Central memory CD8-positive, alpha-beta T cell (primary cell): ENCODE results near the gene RAB38.

Source experiments
- ATAC-seq: fragments of 150-1000 bp; cut with Tn5 transposase; replicated peaks from 2 replicates; pipeline ENCODE4 v1.10.0; 2022; ENCODE audit warnings: mild to moderate bottlenecking, moderate FRiP score, moderate number of reproducible peaks; ENCODE audit not compliant: poor library complexity, severe bottlenecking; ENCODE audit errors: extremely low read depth
- DNase-seq, 2 donors: peaks; one replicate each; pipeline ENCODE4 v3.0.0; 2021; ENCODE audit warnings: low spot score in 2 of 2
- H3K27ac Mint-ChIP-seq: one replicate; pipeline ENCODE4 v1.8.0; 2022; ENCODE audit warnings: low read depth, mild to moderate bottlenecking, moderate library complexity, mixed read lengths
- H3K27me3 Mint-ChIP-seq: one replicate; pipeline ENCODE4 v1.8.0; 2022; ENCODE audit warnings: mixed read lengths
- H3K36me3 Mint-ChIP-seq: one replicate; pipeline ENCODE4 v1.8.0; 2022; ENCODE audit warnings: mild to moderate bottlenecking, moderate library complexity, mixed read lengths; ENCODE audit not compliant: insufficient read depth
- H3K4me1 Mint-ChIP-seq: one replicate; pipeline ENCODE4 v1.8.0; 2022; ENCODE audit warnings: mixed read lengths
- H3K4me3 Mint-ChIP-seq: one replicate; pipeline ENCODE4 v1.8.0; 2022; ENCODE audit warnings: mild to moderate bottlenecking, moderate library complexity, mixed read lengths
- H3K9me3 Mint-ChIP-seq: one replicate; pipeline ENCODE4 v1.8.0; 2022; ENCODE audit warnings: mixed read lengths

The RAB38 gene

DNA sequence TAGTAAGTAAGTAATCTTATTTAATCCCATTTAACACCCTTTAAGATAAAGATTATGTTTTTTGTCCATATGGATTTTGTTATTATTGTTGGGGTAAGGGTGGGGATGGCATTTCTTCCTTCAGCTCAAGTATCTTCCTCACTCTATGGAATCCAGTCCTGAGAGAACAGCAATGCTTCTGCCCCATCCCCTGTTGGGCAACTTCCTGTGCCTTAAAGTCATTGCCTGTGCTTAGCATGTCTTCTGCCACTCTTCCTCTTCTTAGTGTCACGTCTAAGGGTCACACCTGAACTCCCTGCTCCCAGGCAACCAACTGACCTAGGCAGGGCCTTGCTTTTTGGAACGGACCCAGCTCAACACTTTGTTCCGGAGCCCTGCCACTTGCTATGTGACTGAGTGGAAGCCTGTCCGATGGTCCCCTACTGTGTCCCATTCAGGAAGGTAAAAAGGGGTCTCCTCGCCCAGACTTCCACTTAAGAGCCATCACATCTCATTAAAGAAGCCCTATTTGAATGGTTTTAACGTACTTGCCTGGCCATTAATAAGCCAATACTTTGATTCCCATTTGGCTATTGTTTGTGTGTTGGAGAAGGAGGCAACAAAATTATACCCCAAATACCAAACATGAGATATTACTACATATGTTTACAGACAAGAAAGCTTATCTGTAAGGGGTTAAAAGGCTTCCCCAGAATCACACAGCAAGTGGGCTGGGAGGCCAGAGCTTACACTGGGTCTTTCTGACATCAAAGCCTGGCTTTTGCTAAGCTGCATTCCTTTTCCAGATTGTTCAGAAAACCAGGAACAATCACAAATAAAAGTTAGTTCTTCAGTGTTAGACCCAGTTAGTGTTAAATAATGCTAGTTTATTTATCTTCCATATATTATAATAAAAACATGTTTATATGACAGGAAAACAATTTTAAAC lies 59.2 kb downstream of the RAB38 start:
- Mint-ChIP-seq H3K27ac (no peak overlapping the region), H3K9me3 (no peaks in the 10 kb centered on the region), H3K36me3 (no peaks in the 10 kb centered on the region), H3K27me3 (no peaks in the 10 kb centered on the region), H3K4me3 (no peak overlapping the region), H3K4me1 (no peaks in the 10 kb centered on the region)
- no peak for DNase-seq
- no peak for ATAC-seq

DNA sequence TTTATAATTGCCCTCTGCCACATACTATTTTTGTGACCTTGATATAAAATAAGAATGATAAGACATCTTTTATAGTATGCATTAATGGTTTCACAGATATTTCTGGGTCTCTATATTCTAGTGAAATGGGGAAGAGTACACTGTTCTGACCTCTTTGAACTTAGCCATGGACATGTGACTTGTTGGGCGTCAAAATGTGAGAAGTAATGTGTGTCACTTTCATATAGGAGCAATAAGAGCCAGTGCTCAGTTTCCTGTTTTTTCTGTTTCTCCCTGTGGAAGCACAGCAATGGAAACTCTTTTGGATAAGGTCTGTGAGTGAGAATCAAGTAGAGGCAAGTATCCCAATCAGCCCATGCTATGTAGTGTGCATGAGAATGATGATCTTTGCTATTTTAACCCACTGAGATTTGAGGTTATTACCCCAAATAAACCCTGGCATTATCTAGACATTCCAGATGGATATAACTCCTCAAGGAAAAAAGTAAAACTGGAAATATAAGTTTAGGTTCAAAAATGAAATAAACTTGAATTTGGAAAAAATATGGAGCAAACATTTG lies 60.7 kb downstream of the RAB38 start:
- no peak for ATAC-seq
- Mint-ChIP-seq H3K27me3 (no peaks in the 10 kb centered on the region), H3K27ac (no peak overlapping the region), H3K36me3 (no peaks in the 10 kb centered on the region), H3K4me3 (no peak overlapping the region), H3K4me1 (no peaks in the 10 kb centered on the region), H3K9me3 (no peaks in the 10 kb centered on the region)
- no peak for DNase-seq

DNA sequence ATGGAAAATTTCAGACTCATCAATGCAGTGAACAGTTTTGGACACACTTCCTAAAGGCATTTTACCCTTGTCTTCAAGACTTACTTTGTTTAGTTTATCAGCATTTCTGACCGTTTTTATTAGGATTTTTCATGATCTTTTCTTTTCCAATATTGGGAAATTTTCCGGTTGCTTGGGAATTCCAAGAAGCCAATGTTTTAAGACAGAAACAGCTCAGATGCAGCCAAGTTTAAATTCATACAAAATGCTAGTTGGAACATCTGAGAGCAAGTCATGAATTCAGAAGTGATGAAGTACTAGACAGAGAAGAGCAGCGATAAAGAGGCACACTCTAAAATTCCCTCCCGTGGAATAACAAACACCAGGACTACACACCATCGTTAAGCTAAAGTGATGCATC lies 68.6 kb downstream of the RAB38 start:
- Mint-ChIP-seq H3K4me1 (no peaks in the 10 kb centered on the region), H3K9me3 (peaks cover 6% of the 10 kb centered on the region), H3K36me3 (no peaks in the 10 kb centered on the region), H3K4me3 (no peak overlapping the region), H3K27me3 (no peaks in the 10 kb centered on the region), H3K27ac (no peak overlapping the region)
- ATAC-seq = no peak
- no peak for DNase-seq

DNA sequence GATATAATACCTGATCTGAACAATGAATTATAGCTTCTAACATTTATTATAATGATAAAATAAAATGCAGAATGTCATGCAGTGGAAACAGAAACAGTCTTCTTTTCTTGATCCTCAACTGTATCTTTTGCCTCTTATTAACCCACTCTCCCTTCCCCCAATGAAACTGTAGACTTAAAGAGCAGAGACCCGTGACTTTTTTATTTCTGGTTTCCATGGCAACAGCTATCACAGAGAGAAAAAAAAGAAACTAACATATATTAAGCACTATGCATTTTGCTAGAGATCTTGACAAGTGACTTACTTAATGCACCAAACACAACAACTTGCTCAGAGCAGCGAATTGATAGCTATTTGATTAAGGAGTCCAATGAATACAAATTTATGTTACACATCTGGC lies 69.3 kb downstream of the RAB38 start:
- H3K4me1 Mint-ChIP-seq = no peaks in the 10 kb centered on the region
- H3K27ac Mint-ChIP-seq = no peak overlapping the region
- peaks cover 6% of the 10 kb centered on the region for H3K9me3 Mint-ChIP-seq
- DNase-seq (no peak), ATAC-seq (no peak)
- H3K27me3 Mint-ChIP-seq = no peaks in the 10 kb centered on the region
- no peaks in the 10 kb centered on the region for H3K36me3 Mint-ChIP-seq
- H3K4me3 Mint-ChIP-seq = no peak overlapping the region

- H3K4me3 Mint-ChIP-seq = no peak overlapping the region
- peaks cover 6% of the 10 kb centered on the region for H3K9me3 Mint-ChIP-seq
- no peak overlapping the region for H3K27ac Mint-ChIP-seq
- no peaks in the 10 kb centered on the region for H3K27me3 Mint-ChIP-seq
- no peaks in the 10 kb centered on the region for H3K4me1 Mint-ChIP-seq
- DNase-seq = no peak
- H3K36me3 Mint-ChIP-seq = no peaks in the 10 kb centered on the region
- ATAC-seq = no peak
Measured at GRCh38 chr11:88105526-88105925, 69.7 kb downstream of the RAB38 start.

GRCh38 chr11:88104408-88104807 lies 70.8 kb downstream of the RAB38 start:
- Mint-ChIP-seq H3K36me3 (no peaks in the 10 kb centered on the region), H3K4me3 (no peak overlapping the region), H3K4me1 (no peaks in the 10 kb centered on the region), H3K27ac (no peak overlapping the region), H3K9me3 (peaks cover 6% of the 10 kb centered on the region), H3K27me3 (no peaks in the 10 kb centered on the region)
- DNase-seq (no peak), ATAC-seq (no peak)

GRCh38 chr11:88103337-88104206 lies 71.7 kb downstream of the RAB38 start:
- Mint-ChIP-seq H3K27ac (no peak overlapping the region), H3K9me3 (peaks cover 6% of the 10 kb centered on the region), H3K4me3 (no peak overlapping the region), H3K36me3 (no peaks in the 10 kb centered on the region), H3K4me1 (no peaks in the 10 kb centered on the region), H3K27me3 (no peaks in the 10 kb centered on the region)
- ATAC-seq = peak; percentile 49
- peak in 1 of 2 donors; percentile 17 for DNase-seq

- Mint-ChIP-seq H3K4me3 (no peak overlapping the region), H3K27ac (no peak overlapping the region), H3K27me3 (no peaks in the 10 kb centered on the region), H3K36me3 (no peaks in the 10 kb centered on the region), H3K4me1 (no peaks in the 10 kb centered on the region), H3K9me3 (no peaks in the 10 kb centered on the region)
- ATAC-seq (no peak), DNase-seq (no peak)
Measured at GRCh38 chr11:88102598-88102934, 72.7 kb downstream of the RAB38 start.

DNA sequence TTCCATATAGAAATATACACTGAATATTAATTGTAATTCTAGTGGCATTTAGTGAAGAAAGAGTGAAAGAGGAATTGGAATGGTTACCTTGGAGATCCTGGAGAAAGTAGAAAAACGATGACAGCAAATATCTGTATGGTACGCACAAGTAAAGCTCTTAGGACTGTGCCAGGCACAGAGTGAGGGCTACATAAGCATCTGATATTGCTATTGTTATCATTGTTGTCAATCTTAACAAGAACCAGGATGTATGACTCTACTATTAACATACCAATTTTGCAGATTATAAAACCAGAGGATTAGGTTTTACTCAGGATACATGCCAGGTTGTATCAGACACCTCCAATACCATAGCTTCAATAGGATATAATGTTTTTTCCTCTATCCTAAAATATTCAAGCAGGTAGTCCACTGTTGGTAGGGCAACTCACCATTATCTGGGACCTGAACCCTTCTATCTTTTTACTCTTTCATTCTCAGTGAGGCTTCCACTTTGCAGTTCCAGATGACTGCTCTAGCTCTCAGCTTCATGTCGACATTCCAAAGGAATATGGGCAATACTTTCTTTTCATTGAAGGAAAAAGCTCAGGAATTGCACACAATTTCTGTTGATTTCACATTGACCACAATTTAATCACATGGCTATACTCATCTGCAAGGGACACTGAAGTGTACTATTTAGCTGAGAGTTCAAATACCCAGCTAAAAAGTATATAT lies 73.2 kb downstream of the RAB38 start:
- ATAC-seq (no peak), DNase-seq (no peak)
- no peak overlapping the region for H3K27ac Mint-ChIP-seq
- no peaks in the 10 kb centered on the region for H3K36me3 Mint-ChIP-seq
- no peaks in the 10 kb centered on the region for H3K9me3 Mint-ChIP-seq
- no peaks in the 10 kb centered on the region for H3K27me3 Mint-ChIP-seq
- H3K4me3 Mint-ChIP-seq = no peak overlapping the region
- no peaks in the 10 kb centered on the region for H3K4me1 Mint-ChIP-seq

DNA sequence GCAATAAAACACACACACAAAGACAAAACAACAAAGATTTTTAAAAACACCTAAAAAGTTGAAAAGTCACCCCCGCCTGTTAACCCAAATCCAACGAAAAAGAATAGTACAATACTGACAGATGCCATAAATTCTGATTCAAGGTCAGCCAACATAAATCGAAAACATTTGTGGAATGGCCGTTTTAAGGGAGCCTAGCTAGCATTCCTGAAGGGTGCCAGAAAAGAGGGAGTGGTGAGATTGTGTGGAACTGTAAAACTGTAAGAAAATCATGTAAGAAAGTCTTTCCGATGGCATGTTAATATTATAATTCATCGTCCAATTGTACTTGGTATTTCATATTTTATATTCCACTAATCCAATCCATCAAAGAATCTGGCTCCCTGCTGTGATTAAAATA lies 75.1 kb downstream of the RAB38 start:
- ATAC-seq (no peak), DNase-seq (no peak)
- Mint-ChIP-seq H3K36me3 (no peaks in the 10 kb centered on the region), H3K27ac (no peak overlapping the region), H3K4me3 (no peak overlapping the region), H3K27me3 (no peaks in the 10 kb centered on the region), H3K9me3 (no peaks in the 10 kb centered on the region), H3K4me1 (no peaks in the 10 kb centered on the region)

- H3K4me1 Mint-ChIP-seq = no peaks in the 10 kb centered on the region
- DNase-seq = no peak
- no peaks in the 10 kb centered on the region for H3K9me3 Mint-ChIP-seq
- no peak for ATAC-seq
- no peak overlapping the region for H3K27ac Mint-ChIP-seq
- H3K36me3 Mint-ChIP-seq = no peaks in the 10 kb centered on the region
- no peaks in the 10 kb centered on the region for H3K27me3 Mint-ChIP-seq
- H3K4me3 Mint-ChIP-seq = no peak overlapping the region
Measured at GRCh38 chr11:88098289-88098688, 77.0 kb downstream of the RAB38 start.

DNA sequence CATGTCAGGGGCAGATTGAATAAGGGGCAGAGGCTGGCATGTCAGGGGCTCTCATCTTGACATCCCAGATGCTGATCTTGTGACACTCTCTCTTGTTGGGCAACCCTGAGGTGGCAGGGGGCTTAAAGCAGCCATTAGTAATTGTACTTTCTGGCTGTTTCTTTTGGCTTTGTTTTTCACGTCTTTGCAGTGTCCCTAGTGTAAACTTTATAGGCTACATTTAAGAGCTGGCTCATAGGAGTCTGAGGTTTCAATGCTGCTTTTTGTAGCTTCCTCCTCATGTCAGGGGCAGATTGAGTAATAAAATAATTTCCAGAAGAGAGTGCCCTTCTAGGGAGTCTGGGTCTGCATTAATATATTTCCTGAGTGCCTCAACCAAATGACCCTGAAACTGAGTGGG lies 86.1 kb downstream of the RAB38 start:
- Mint-ChIP-seq H3K9me3 (no peaks in the 10 kb centered on the region), H3K4me1 (no peaks in the 10 kb centered on the region), H3K27ac (no peak overlapping the region), H3K27me3 (peaks cover 10% of the 10 kb centered on the region), H3K36me3 (no peaks in the 10 kb centered on the region), H3K4me3 (no peak overlapping the region)
- ATAC-seq (no peak), DNase-seq (no peak)
